Subcutaneous abdominal adipose tissue (tissue), 5 donors: Measurements from ENCODE around the gene FLAD1.
A peak's percentile ranks its signal among the peaks of the same experiment; 100 is the strongest.

Experiments
- H3K27ac ChIP-seq: one replicate; pipeline ENCODE4 v1.7.0; 2013; ENCODE audit warnings: low read depth, mild to moderate bottlenecking, inconsistent platforms, low read length, moderate library complexity
- H3K27me3 ChIP-seq, 5 donors: one replicate each; pipeline ENCODE4 v1.7.0; 2013; ENCODE audit warnings: low read length in 5 of 5, inconsistent platforms in 1 of 5; ENCODE audit not compliant: control insufficient read depth in 5 of 5, insufficient read depth in 4 of 5
- H3K36me3 ChIP-seq, 5 donors: one replicate each; pipeline ENCODE4 v1.7.0; 2013; ENCODE audit warnings: low read length in 5 of 5; ENCODE audit not compliant: control insufficient read depth in 5 of 5, insufficient read depth in 5 of 5
- H3K4me1 ChIP-seq, 5 donors: one replicate each; pipeline ENCODE4 v1.7.0; 2013; ENCODE audit warnings: low read length in 5 of 5, mild to moderate bottlenecking in 3 of 5, moderate library complexity in 1 of 5; ENCODE audit not compliant: control insufficient read depth in 5 of 5, insufficient read depth in 5 of 5
- H3K4me3 ChIP-seq, 5 donors: one replicate each; pipeline ENCODE4 v1.7.0; 2013; ENCODE audit warnings: low read length in 5 of 5, low read depth in 1 of 5
- H3K9ac ChIP-seq, 5 donors: one replicate each; pipeline ENCODE4 v1.7.0; 2013; ENCODE audit warnings: low read length in 5 of 5, mild to moderate bottlenecking in 4 of 5, moderate library complexity in 3 of 5
- H3K9me3 ChIP-seq, 5 donors: one replicate each; pipeline ENCODE4 v1.7.0; 2013; ENCODE audit warnings: low read length in 5 of 5; ENCODE audit not compliant: control insufficient read depth in 5 of 5
- donor health status: healthy.
- donor health status: healthy.
- donor health status: healthy.
- donor health status: healthy.
- donor health status: healthy.

The FLAD1 gene

GRCh38 chr1:154952664-154953063, 30.5 kb upstream of the FLAD1 start:
- Histone ChIP-seq H3K27ac (no peak overlapping the region), H3K4me1 (peaks cover 16 to 60% (median 55%) of the 10 kb centered on the region in 5 donors), H3K9ac (peak overlapping the region in 1 of 5 donors; percentile 29)

GRCh38 chr1:154953611-154954038, 29.5 kb upstream of the FLAD1 start:
- Histone ChIP-seq H3K9me3 (no peaks in the 10 kb centered on the region), H3K27me3 (no peaks in the 10 kb centered on the region), H3K4me3 (peak overlapping the region in 1 of 5 donors; percentile 9), H3K27ac (no peak overlapping the region), H3K36me3 (peaks cover 0 to 28% (median 18%) of the 10 kb centered on the region in 5 donors), H3K4me1 (peaks cover 16 to 60% (median 55%) of the 10 kb centered on the region in 5 donors), H3K9ac (peak overlapping the region in 1 of 5 donors; percentile 42)

More at GRCh38 chr1:154952664-154953063, 30.5 kb upstream of the FLAD1 start:
- Histone ChIP-seq H3K27me3 (no peaks in the 10 kb centered on the region), H3K36me3 (peaks cover 0 to 29% (median 21%) of the 10 kb centered on the region in 5 donors), H3K4me3 (no peak overlapping the region), H3K9me3 (no peaks in the 10 kb centered on the region)

DNA sequence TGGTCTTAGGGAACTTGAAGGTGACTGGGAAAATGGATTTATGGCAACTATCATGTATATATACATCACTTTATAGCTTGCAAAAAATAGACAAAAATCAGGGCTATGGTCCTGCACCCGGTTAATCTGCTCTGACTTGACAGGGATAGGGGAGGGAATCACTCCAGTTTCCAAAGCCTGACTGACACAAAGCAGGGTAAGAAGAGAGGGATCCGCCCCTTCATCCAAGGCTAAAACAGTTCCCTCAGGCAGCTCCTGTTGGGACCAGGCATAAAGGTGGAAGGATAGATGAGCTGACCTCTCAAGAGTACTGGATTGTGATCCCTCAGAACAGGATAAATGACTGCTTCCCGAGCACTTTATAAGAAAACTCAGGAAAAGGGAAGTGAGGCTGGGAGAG, 28.6 kb upstream of the FLAD1 start:
- peak overlapping the region in 1 of 5 donors; percentile 38 for H3K9ac ChIP-seq
- no peaks in the 10 kb centered on the region for H3K27me3 ChIP-seq
- no peaks in the 10 kb centered on the region for H3K9me3 ChIP-seq
- peaks cover 16 to 65% (median 55%) of the 10 kb centered on the region in 5 donors for H3K4me1 ChIP-seq
- H3K4me3 ChIP-seq, result peak overlapping the region; percentile 70 to 84 (median 80)
- H3K27ac ChIP-seq, result no peak overlapping the region
- peaks cover 0 to 35% (median 24%) of the 10 kb centered on the region in 5 donors for H3K36me3 ChIP-seq

GRCh38 chr1:154955039-154955717, 28.0 kb upstream of the FLAD1 start:
- Histone ChIP-seq H3K4me3 (peak overlapping the region; percentile 70 to 84 (median 80)), H3K9me3 (no peaks in the 10 kb centered on the region), H3K9ac (peak overlapping the region; percentile 16 to 80 (median 73)), H3K27ac (peak overlapping the region; percentile 35), H3K36me3 (peaks cover 0 to 38% (median 27%) of the 10 kb centered on the region in 5 donors), H3K4me1 (peaks cover 16 to 65% (median 55%) of the 10 kb centered on the region in 5 donors), H3K27me3 (no peaks in the 10 kb centered on the region)

GRCh38 chr1:154955718-154956543, 27.2 kb upstream of the FLAD1 start, which contains the start of gene PBXIP1:
PBXIP1 (minus strand) TSS chr1:154956099; CDS start chr1:154953721, 2,378 bp downstream.
- peaks cover 22 to 71% (median 63%) of the 10 kb centered on the region in 5 donors for H3K4me1 ChIP-seq
- peak within 1 kb of the TSS; percentile 35 for H3K27ac ChIP-seq
- H3K4me3 ChIP-seq, result peak within 1 kb of the TSS; percentile 70 to 84 (median 80)
- peaks cover 0 to 30% (median 20%) of the 10 kb centered on the region in 5 donors for H3K36me3 ChIP-seq
- H3K9ac ChIP-seq, result peak within 1 kb of the TSS; percentile 16 to 80 (median 73)
- no peaks in the 10 kb centered on the region for H3K9me3 ChIP-seq
- no peaks in the 10 kb centered on the region for H3K27me3 ChIP-seq

DNA sequence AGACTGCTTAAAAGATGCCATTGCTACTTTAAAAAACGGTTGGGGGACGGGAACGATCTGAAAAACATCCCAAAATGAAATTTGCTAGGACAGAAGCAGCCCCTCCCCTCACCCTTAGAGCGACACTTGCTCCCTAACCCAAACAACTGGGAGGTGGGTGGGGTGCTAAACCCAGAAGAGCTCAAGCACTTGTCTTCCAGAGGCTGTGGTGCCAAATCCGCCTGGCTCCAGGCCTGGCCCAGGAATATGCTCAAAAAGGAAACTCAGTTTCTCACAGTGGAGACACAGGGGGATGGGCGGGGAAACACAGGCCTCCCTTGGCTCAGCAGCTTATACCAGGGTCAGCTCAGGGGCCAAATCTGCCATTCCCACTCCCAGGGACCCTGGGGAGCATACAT, 26.6 kb upstream of the FLAD1 start:
- Histone ChIP-seq H3K36me3 (peaks cover 0 to 24% (median 16%) of the 10 kb centered on the region in 5 donors), H3K4me3 (peak overlapping the region; percentile 70 to 84 (median 80)), H3K27me3 (no peaks in the 10 kb centered on the region), H3K9ac (peak overlapping the region in 4 of 5 donors; percentile 54 to 80 (median 74)), H3K9me3 (no peaks in the 10 kb centered on the region), H3K4me1 (peaks cover 23 to 75% (median 66%) of the 10 kb centered on the region in 5 donors), H3K27ac (peak overlapping the region; percentile 35)

DNA sequence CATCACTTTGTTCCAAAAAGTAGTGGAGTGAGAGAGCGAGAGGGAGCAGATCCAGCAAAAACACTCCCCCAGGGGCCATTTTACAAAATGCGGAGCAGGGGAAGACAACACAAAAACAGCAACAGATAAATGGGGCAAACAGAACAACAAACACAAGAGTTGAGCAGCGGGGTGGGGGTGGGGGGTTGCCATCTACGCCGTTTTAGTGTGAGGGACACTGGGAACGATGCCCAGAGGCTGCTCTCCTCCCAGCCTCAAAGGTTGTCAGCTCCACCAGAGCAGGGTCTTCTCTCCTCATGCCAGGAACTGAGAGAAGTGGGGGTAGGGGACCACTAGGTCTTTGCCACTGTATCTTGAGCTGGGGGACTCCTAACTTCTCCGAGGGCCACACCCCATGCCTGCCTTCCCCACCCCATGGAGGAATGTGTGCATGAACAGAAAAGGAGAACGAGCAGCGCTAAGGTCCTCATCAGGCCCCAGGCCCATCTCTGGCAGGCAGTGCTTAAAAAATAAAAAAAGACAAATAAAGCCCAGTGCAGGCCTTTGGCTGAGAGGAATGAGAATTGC, 26.0 kb upstream of the FLAD1 start:
- H3K27ac ChIP-seq, result peak overlapping the region; percentile 35
- H3K27me3 ChIP-seq, result no peaks in the 10 kb centered on the region
- peaks cover 0 to 21% (median 16%) of the 10 kb centered on the region in 5 donors for H3K36me3 ChIP-seq
- H3K9me3 ChIP-seq, result no peaks in the 10 kb centered on the region
- H3K9ac ChIP-seq, result peak overlapping the region in 2 of 5 donors; percentile 73 to 80
- peak overlapping the region in 2 of 5 donors; percentile 70 to 84 for H3K4me3 ChIP-seq
- H3K4me1 ChIP-seq, result peaks cover 20 to 75% (median 62%) of the 10 kb centered on the region in 5 donors

- Histone ChIP-seq H3K9me3 (no peaks in the 10 kb centered on the region), H3K9ac (no peak overlapping the region), H3K36me3 (peaks cover 0 to 23% (median 16%) of the 10 kb centered on the region in 5 donors), H3K27me3 (no peaks in the 10 kb centered on the region), H3K4me1 (peaks cover 20 to 75% (median 64%) of the 10 kb centered on the region in 5 donors), H3K4me3 (no peak overlapping the region), H3K27ac (peak overlapping the region; percentile 37)
These were observed 25.1 kb upstream of the FLAD1 start for GRCh38 chr1:154958036-154958435.

- H3K4me1 ChIP-seq, result peaks cover 20 to 69% (median 59%) of the 10 kb centered on the region in 5 donors
- peaks cover 0 to 31% (median 24%) of the 10 kb centered on the region in 5 donors for H3K36me3 ChIP-seq
- H3K9ac ChIP-seq, result no peak overlapping the region
- no peaks in the 10 kb centered on the region for H3K9me3 ChIP-seq
- H3K4me3 ChIP-seq, result no peak overlapping the region
- H3K27ac ChIP-seq, result peak overlapping the region; percentile 37
- H3K27me3 ChIP-seq, result no peaks in the 10 kb centered on the region
These were observed 24.3 kb upstream of the FLAD1 start for GRCh38 chr1:154958681-154959425.
